Fibroblast of lung (primary cell): ENCODE results near the gene NIPAL4.

Experiments used
- CTCF ChIP-seq, 2 donors: IDR thresholded peaks in 1 of 2; conservative IDR thresholded peaks in 1 of 2; 1 replicate in 1 of 2; 2 replicates in 1 of 2; pipeline ENCODE4 v1.5.1; 2011 to 2012; ENCODE audit warnings: low read length in 2 of 2, control low read depth in 1 of 2, inconsistent platforms in 1 of 2, low read depth in 1 of 2, mild to moderate bottlenecking in 1 of 2
- EZH2 ChIP-seq: IDR thresholded peaks from 2 replicates; pipeline ENCODE4 v1.5.1; 2012; ENCODE audit warnings: low read length, control low read depth, mild to moderate bottlenecking; ENCODE audit errors: missing control alignments

GRCh38 chr5:157509093-157509492 is 49.1 kb downstream of the NIPAL4 start:
- TF ChIP-seq EZH2 (no peak), CTCF (conservative IDR thresholded peaks at IDR 0.05 in 1 of 2, IDR thresholded peaks at IDR 0.05 in 1 of 2; ENCODE audit: low read depth in 1 of 2, low read length in 2 of 2) (no peak)
